Ishikawa (cell line): Measurements from ENCODE around the gene LOC101059915.

Experiments
- CREB1 ChIP-seq: IDR thresholded peaks from 2 replicates; pipeline ENCODE4 v1.6.1; 2012; ENCODE audit warnings: low read depth
- EP300 ChIP-seq: IDR thresholded peaks from 2 replicates; pipeline ENCODE4 v1.6.1; 2012; ENCODE audit warnings: borderline replicate concordance
- MAX ChIP-seq: IDR thresholded peaks from 2 replicates; pipeline ENCODE4 v1.6.1; 2012
- RAD21 ChIP-seq: IDR thresholded peaks from 2 replicates; pipeline ENCODE4 v1.6.1; 2012; ENCODE audit warnings: low read depth
- REST ChIP-seq: IDR thresholded peaks from 2 replicates; pipeline ENCODE4 v1.6.1; 2012; ENCODE audit warnings: low read depth, mild to moderate bottlenecking
- TAF1 ChIP-seq: IDR thresholded peaks from 2 replicates; pipeline ENCODE4 v1.6.1; 2012; ENCODE audit warnings: low read depth, mild to moderate bottlenecking
- TEAD4 ChIP-seq: IDR thresholded peaks from 2 replicates; pipeline ENCODE4 v1.6.1; 2012
- YY1 ChIP-seq: IDR thresholded peaks from 2 replicates; pipeline ENCODE4 v1.6.1; 2012; ENCODE audit warnings: low read depth

GRCh38 chrX:71625471-71625870, 41.9 kb upstream of the LOC101059915 start:
- TF ChIP-seq CREB1 (no peak), REST (no peak), TAF1 (no peak), YY1 (no peak), RAD21 (no peak), TEAD4 (no peak), EP300 (no peak), MAX (no peak)
